Activated CD8-positive, alpha-beta memory T cell treated with anti-CD3 and anti-CD28 coated beads, Interleukin-2, amount 10 ng/mL, durations not matched to agents 7 days and 5 days (primary cell): ENCODE results near the gene SBNO1. TPM values are rescaled to one million over a fixed set of nuclear protein-coding genes. Genes with fewer than 3 reads are reported as not detected.
A peak's percentile ranks its signal among the peaks of the same experiment; 100 is the strongest.
"Not testable (repeated sequence)": the region's sequence is repeated elsewhere in the genome, so short reads cannot be mapped to it uniquely, and the experiment has no call there.

ENCODE experiments used
- ATAC-seq: fragments of 150-1000 bp; cut with Tn5 transposase; one replicate; pipeline ENCODE4 v1.10.0; 2021; ENCODE audit warnings: moderate library complexity
- CTCF ChIA-PET: fragments of 350-600 bp; sonication (Branson Sonifier 250); formaldehyde crosslinking; loops from one replicate; lab custom pipeline; 2021; ENCODE audit warnings: antibody characterized with exemption; lab: Charles Lee
- DNase-seq: peaks from one replicate; pipeline ENCODE4 v3.0.0-alpha.2; 2020
- H3K27ac Mint-ChIP-seq: one replicate; pipeline ENCODE4 v1.8.0; 2021; ENCODE audit warnings: mild to moderate bottlenecking, mixed read lengths
- H3K27me3 Mint-ChIP-seq: one replicate; pipeline ENCODE4 v1.8.0; 2021; ENCODE audit warnings: mixed read lengths
- H3K36me3 Mint-ChIP-seq: one replicate; pipeline ENCODE4 v1.8.0; 2021; ENCODE audit warnings: mild to moderate bottlenecking, mixed read lengths
- H3K4me1 Mint-ChIP-seq: one replicate; pipeline ENCODE4 v1.8.0; 2021; ENCODE audit warnings: mixed read lengths
- H3K4me3 Mint-ChIP-seq: one replicate; pipeline ENCODE4 v1.8.0; 2021; ENCODE audit warnings: mild to moderate bottlenecking, moderate library complexity, mixed read lengths
- H3K9me3 Mint-ChIP-seq: one replicate; pipeline ENCODE4 v1.8.0; 2022; ENCODE audit warnings: low read depth, mixed read lengths
- total RNA-seq, 2 experiments: library from RNA; stranded (reverse); gene quantifications; one replicate each; pipeline ENCODE4 v1.2.3, GENCODE V29; 2021

The SBNO1 gene
- total RNA-seq, 2 experiments from 2014 or later, result 35.7 to 45.3 TPM

DNA sequence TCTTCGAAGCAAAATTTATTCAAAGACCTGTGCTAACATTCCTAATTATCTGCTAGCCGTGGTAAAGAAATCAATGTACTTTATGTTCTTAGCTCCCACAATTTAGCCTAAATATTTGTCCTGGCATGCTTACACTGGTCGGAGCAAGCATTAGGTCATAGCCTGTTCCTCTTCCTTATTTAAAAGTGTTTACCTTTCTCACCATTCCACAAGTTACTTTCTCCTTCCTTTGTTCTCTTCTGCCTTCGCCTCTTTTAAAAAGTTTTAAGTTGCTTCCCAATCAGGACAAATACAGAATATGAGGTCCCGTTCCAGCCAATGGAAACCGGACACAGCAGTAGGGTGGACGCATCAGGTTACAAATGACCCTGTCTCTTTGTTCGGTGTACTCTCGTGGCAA is 104.6 kb downstream of the SBNO1 start:
- peaks cover 18% of the 10 kb centered on the region for H3K36me3 Mint-ChIP-seq
- no peaks in the 10 kb centered on the region for H3K27me3 Mint-ChIP-seq
- no peak overlapping the region for H3K27ac Mint-ChIP-seq
- DNase-seq, result no peak
- no peak for ATAC-seq
- H3K4me3 Mint-ChIP-seq, result no peak overlapping the region
- H3K4me1 Mint-ChIP-seq, result peaks cover 2% of the 10 kb centered on the region
- no peaks in the 10 kb centered on the region for H3K9me3 Mint-ChIP-seq
- CTCF ChIA-PET, result interaction anchor here (1.4 kb wide), 1 partner anchor 11 kb away, joined by 3 read pairs; no protein-coding TSS in a partner anchor

DNA sequence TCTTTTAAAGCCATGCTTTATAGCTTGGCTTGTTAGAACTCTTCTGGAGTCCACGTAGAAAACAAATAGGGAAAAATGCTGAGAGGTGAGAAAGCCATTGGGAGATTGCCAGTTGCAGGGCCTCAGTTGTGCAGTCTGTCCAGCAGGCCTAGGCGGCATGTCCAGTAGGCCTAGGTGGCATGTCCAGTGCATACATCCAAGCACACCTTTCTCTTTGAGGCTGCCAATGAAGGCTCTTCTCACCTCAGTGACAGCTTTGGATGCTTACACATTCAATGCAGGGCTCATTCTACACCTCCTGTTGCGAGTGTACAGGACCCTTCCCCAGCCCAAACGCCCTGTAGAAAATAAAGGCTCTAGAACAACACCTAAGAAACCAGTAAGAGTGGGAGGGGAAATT is 106.1 kb downstream of the SBNO1 start:
- no peak for DNase-seq
- no peaks in the 10 kb centered on the region for H3K27me3 Mint-ChIP-seq
- ATAC-seq, result no peak
- peaks cover 2% of the 10 kb centered on the region for H3K4me1 Mint-ChIP-seq
- H3K36me3 Mint-ChIP-seq, result peaks cover 25% of the 10 kb centered on the region
- no peak overlapping the region for H3K4me3 Mint-ChIP-seq
- CTCF ChIA-PET, result interaction anchor here (0.9 to 1.3 kb wide), 3 partner anchors 10 to 219 kb away, joined by 3 read pairs; no protein-coding TSS in a partner anchor
- H3K27ac Mint-ChIP-seq, result no peak overlapping the region
- no peaks in the 10 kb centered on the region for H3K9me3 Mint-ChIP-seq

DNA sequence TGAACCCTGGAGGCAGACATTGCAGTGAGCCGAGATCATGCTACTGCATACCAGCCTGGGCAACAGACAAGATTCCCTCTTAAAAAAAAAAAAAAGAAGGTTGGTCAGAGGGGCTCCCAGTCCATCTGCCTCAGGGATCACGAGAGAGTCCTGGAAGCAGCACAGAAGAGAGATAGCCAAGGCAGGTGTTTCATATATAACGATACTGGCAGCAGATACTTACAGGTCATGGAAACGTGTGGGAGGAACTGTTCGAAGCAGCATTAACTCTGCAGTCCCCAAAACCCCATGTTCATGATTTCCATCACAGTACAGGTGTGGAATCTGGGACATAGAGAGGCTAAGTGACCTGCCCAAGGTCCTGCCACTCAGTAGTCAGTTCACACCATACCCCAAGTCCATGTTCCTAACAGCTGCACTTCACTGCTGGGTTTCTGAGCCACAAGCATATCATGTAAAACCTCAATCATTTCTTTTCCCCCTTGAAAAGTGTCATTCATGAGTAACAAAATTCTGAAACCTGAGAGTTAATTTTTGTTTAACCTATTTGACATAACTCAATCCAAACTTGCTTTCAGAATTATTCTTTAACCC is 109.7 kb downstream of the SBNO1 start:
- no peak for DNase-seq
- Mint-ChIP-seq H3K4me1 (peaks cover 10% of the 10 kb centered on the region), H3K4me3 (no peak overlapping the region), H3K36me3 (peaks cover 31% of the 10 kb centered on the region), H3K27ac (no peak overlapping the region), H3K9me3 (no peaks in the 10 kb centered on the region), H3K27me3 (no peaks in the 10 kb centered on the region)
- CTCF ChIA-PET, result no interaction called here
- ATAC-seq, result no peak

DNA sequence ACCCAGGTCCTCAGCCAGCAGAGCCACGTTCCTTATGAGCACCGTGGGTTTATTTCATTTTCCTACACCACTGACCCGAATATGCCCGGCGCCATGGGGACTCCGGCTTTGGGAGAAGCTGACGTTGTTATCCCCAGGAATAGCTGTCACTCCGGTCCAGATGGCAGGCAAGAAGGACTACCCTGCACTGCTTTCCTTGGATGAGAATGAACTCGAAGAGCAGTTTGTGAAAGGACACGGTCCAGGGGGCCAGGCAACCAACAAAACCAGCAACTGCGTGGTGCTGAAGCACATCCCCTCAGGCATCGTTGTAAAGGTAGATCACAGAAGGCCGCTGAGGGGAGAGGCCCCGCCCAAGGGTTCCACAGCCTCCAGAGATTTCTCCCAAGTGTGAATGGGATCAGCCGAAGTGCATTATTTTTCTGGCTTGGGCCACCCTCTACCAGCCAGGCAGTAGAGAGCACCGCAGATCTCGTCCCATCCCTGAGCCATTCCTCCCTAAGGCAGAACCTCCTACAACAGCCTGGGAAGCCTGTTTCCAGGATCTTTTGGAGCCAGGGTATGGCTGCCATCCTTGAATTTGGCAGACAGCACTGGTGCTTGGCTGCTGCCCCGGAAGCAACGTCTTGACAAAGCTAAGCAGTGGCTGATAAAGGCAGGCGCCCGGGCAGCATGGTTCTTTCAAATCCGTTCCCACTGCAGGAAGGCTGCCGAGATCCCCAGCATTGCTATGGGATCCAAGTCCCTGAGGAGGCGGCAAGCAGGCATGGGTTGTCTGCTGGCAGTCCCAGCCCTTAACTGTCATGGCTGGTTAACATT is 110.8 kb downstream of the SBNO1 start:
- peaks cover 13% of the 10 kb centered on the region for H3K4me1 Mint-ChIP-seq
- no peak overlapping the region for H3K27ac Mint-ChIP-seq
- CTCF ChIA-PET, result interaction anchor here (0.6 kb wide), 1 partner anchor 228 kb away, joined by 3 read pairs; no protein-coding TSS in a partner anchor
- no peak overlapping the region for H3K4me3 Mint-ChIP-seq
- H3K36me3 Mint-ChIP-seq, result peaks cover 38% of the 10 kb centered on the region
- H3K9me3 Mint-ChIP-seq, result no peaks in the 10 kb centered on the region
- ATAC-seq (no peak), DNase-seq (no peak)
- no peaks in the 10 kb centered on the region for H3K27me3 Mint-ChIP-seq

DNA sequence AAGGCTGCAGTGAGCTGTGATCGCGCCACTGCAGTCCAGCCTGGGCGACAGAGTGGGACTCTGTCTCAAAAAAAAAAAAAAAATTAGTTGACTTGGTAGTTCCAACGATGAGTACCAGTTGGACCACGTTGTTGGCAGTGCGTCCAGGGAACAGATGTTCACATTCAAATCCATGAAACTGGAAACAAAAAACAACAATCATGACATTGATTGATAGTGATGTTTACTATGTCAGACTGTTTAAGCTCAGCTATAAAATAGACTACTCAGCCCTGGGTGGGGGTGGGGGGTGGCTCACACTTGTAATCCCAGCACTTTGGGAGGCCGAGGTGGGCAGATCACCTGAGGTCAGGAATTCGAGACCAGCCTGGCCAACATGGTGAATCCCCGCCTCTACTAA is 112.3 kb downstream of the SBNO1 start:
- H3K27ac Mint-ChIP-seq, H3K4me3 Mint-ChIP-seq, CTCF ChIA-PET, DNase-seq, H3K9me3 Mint-ChIP-seq, ATAC-seq, H3K27me3 Mint-ChIP-seq: not testable (repeated sequence)
- Mint-ChIP-seq H3K36me3 (peaks cover 48% of the 10 kb centered on the region), H3K4me1 (peaks cover 23% of the 10 kb centered on the region)

DNA sequence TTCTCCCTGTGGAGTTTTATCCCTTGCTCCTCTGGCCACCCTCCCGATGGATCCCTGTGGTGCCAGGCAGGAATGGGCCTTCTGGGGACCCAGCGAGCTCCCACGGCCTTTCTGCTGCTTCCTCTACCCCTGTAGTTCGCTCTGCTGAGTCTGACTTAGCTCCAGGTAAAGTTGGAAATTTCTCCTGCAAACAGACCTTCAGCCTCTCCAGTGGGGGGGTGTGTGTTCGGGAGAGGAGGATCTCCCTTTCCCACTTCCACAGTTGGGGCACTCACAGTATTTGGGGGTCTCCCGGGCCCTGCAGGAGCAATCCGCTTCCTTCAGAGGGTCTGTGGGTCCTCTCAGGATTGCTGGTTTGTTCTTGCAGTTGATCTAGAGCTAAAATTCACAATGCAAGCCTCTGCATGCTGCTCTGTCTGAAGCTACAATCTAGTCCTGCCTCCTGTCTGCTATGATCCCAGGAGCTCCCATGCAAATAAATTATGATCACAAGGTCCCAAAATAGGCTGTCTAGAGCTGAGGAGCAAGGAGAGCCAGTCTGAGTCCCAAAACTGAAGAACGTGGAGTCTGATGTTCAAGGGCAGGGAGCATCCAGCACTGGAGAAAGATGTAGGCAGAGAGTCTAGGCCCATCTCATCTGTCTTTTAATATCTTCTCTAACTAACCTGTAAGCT is 113.1 kb downstream of the SBNO1 start:
- ATAC-seq, result no peak
- H3K4me3 Mint-ChIP-seq, result no peak overlapping the region
- H3K27ac Mint-ChIP-seq, result no peak overlapping the region
- H3K9me3 Mint-ChIP-seq, result peaks cover 3% of the 10 kb centered on the region
- CTCF ChIA-PET, result no interaction called here
- peaks cover 28% of the 10 kb centered on the region for H3K4me1 Mint-ChIP-seq
- H3K27me3 Mint-ChIP-seq, result no peaks in the 10 kb centered on the region
- peaks cover 51% of the 10 kb centered on the region for H3K36me3 Mint-ChIP-seq
- DNase-seq, result no peak

DNA sequence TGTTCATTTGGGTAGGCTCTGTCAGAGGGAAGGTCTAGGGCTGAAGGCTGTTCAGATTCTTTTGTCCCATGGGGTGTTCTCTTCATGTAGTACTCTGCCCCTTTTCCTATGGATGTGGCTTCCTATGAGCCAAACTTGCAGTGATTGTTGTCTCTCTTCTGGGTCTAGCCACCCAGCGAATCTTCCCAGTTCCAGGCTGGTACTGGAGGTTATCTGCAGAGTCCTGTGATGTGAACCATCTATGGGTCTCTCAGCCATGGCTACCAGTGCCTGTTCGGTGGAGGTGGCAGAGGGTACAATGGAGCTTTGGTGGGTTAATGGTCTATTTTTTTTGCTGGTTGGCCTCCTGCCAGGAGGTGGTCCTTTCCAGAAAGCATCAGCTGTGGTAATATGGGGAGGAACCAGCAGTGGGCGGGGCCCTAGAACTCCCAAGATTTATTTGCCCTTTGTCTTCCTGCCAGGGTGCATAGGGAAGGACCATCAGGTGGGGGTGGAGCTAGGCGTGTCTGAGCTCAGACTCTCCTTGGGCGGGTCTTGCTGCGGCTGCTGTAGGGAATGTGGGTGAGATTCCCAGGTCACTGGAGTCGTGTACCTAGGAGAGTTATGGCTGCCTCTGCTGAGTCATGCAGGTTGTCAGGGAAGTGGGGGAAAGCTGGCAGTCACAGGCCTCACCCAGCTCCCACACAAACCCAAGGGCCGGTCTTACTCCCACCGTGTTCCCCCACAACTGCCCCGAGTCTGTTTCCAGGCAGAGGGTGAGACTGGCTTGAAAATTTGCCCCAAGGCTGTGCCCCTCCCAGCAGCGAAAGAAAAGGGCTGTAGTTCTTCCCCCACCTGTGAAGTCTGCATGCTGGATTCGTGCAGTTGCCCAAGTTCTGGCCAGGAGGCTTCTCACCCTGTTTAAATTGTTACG is 113.9 kb downstream of the SBNO1 start:
- Mint-ChIP-seq H3K27ac (peak overlapping the region; percentile 52), H3K36me3 (peaks cover 54% of the 10 kb centered on the region), H3K4me3 (no peak overlapping the region), H3K4me1 (peaks cover 29% of the 10 kb centered on the region), H3K27me3 (no peaks in the 10 kb centered on the region), H3K9me3 (peaks cover 3% of the 10 kb centered on the region)
- DNase-seq (no peak), ATAC-seq (no peak)
- CTCF ChIA-PET, result no interaction called here

DNA sequence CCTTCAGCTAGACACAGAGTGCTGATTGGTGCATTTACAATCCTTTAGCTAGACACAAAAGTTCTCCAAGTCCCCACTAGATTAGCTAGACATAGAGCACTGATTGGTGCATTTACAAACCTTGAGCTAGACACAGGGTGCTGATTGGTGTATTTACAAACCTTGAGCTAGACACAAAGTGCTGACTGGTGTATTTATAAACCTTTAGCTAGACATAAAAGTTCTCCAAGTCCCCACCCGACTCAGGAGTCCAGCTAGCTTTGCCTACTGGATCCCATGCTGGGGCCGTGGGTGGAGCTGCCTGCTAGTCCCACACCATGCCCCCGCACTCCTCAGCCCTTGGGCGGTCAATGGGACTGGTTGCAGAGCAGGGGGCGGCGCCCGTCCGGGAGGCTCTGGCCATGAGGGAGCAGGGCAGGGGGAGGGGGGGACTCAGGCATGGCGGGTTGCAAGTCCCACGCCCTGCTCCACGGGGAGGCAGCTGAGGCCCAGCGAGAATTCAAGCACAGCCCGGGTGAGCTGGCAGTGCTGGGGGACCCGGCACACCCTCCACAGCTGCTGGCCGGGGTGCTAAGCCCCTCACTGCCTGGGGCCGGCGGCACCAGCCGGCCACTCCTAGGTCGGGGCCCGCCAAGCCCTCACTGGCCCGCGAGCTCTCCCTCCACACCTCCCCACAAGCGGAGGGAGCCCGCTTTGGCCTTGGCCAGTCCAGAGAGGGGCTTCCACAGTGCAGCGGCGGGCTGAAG is 115.5 kb downstream of the SBNO1 start:
- not testable (repeated sequence) for H3K4me3 Mint-ChIP-seq, DNase-seq, H3K9me3 Mint-ChIP-seq, H3K27ac Mint-ChIP-seq, H3K27me3 Mint-ChIP-seq, ATAC-seq
- peaks cover 56% of the 10 kb centered on the region for H3K36me3 Mint-ChIP-seq
- H3K4me1 Mint-ChIP-seq, result peaks cover 35% of the 10 kb centered on the region
- CTCF ChIA-PET, result interaction anchor here (0.8 to 3.4 kb wide), 3 partner anchors 9 to 11 kb away, joined by 3 to 17 read pairs (median 3); no protein-coding TSS in a partner anchor

DNA sequence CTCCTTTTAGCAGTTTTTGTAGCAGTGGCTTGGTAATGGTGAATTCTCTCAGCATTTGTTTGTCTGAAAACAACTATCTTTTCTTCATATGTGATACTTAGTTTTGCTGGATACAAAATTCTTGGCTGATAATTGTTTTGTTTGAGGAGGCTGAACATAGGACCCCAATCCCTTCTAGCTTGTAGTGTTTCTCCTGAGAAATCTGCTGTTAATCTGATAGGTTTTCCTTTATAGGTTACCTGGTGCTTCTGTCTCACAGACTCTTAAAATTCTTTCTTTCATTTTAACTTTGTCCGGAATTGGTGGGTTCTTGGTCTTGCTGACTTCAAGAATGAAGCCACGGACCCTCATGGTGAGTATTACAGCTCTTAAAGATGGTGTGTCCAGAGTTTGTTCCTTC is 116.5 kb downstream of the SBNO1 start:
- ATAC-seq, DNase-seq, H3K9me3 Mint-ChIP-seq, H3K4me3 Mint-ChIP-seq, H3K27me3 Mint-ChIP-seq: not testable (repeated sequence)
- Mint-ChIP-seq H3K4me1 (peaks cover 38% of the 10 kb centered on the region), H3K36me3 (peaks cover 50% of the 10 kb centered on the region), H3K27ac (peak overlapping the region; percentile 5)
- CTCF ChIA-PET, result interaction anchor here (3.4 kb wide), 1 partner anchor 10 kb away, joined by 17 read pairs; no protein-coding TSS in a partner anchor

DNA sequence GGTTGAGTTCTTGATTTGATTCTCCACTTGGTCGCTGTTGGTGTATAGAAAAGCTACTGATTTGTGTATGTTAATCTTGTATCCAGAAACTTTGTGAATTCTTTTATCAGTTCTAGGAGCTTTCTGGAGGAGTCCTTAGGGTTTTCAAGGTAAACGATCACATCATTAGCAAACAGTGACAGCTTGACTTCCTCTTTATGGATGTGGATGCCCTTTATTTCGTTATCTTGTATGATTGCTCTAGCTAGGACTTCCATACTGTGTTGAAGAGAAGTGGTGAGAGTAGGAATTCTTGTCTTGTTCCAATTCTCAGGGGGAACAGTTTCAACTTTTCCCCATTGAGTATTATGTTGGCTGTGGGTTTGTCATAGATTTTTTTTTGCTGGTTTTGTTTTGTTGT is 119.0 kb downstream of the SBNO1 start:
- peaks cover 48% of the 10 kb centered on the region for H3K4me1 Mint-ChIP-seq
- CTCF ChIA-PET, result no interaction called here
- H3K36me3 Mint-ChIP-seq, result peaks cover 62% of the 10 kb centered on the region
- no peak overlapping the region for H3K4me3 Mint-ChIP-seq
- no peak overlapping the region for H3K27ac Mint-ChIP-seq
- peaks cover 3% of the 10 kb centered on the region for H3K9me3 Mint-ChIP-seq
- ATAC-seq (no peak), DNase-seq (no peak)
- no peaks in the 10 kb centered on the region for H3K27me3 Mint-ChIP-seq

DNA sequence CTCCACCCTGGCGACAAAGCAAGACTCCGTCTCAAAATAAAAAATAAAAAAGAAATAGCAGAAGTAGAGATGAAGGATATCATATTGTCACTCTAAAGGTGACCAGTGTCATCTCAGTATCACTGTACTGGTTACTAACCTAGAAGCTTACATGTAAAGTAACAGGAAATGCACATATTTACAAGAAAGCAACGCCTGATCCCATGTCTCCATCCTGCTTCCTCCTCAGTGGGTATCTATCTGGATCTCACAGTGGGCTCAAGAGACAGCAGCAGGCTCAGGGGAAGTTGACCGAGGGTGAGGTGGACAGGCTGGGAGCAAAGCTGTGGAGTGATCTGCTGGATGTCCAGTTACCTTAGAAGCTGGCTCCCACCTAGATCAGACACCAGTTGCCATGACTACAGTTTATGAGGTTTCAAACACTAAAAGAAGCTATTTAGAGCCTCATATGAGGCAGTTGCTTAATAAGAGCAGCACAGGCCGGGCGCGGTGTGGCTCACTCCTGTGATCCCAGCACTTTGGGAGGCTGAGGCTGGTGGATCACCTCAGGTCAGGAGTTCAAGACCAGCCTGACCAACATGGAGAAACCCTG is 120.9 kb downstream of the SBNO1 start:
- H3K36me3 Mint-ChIP-seq, result peaks cover 57% of the 10 kb centered on the region
- no peaks in the 10 kb centered on the region for H3K27me3 Mint-ChIP-seq
- ATAC-seq (no peak), DNase-seq (no peak)
- no peak overlapping the region for H3K27ac Mint-ChIP-seq
- CTCF ChIA-PET, result interaction anchor here (1.1 to 3.5 kb wide), 3 partner anchors 11 to 201 kb away, joined by 3 to 19 read pairs (median 6); partner anchors contain the start of genes MPHOSPH9 and MTRFR
- no peak overlapping the region for H3K4me3 Mint-ChIP-seq
- peaks cover 3% of the 10 kb centered on the region for H3K9me3 Mint-ChIP-seq
- peaks cover 43% of the 10 kb centered on the region for H3K4me1 Mint-ChIP-seq
